IPS DF 6.9 (cell line): ENCODE measurements around the gene D2HGDH.
"Not testable (repeated sequence)": the region's sequence is repeated elsewhere in the genome, so short reads cannot be mapped to it uniquely, and the experiment has no call there.

Source experiments
- DNase-seq: peaks from one replicate; pipeline ENCODE4 v3.0.0-alpha.2; 2013; ENCODE audit warnings: low read depth, low spot score
- H3K27ac ChIP-seq: one replicate; pipeline ENCODE4 v1.5.1; 2013; ENCODE audit warnings: low read length, control low read depth
- H3K27me3 ChIP-seq: 2 replicates; pipeline ENCODE4 v1.6.1; 2013; ENCODE audit warnings: mild to moderate bottlenecking, low read length; ENCODE audit not compliant: control insufficient read depth, insufficient read depth
- H3K36me3 ChIP-seq: 2 replicates; pipeline ENCODE4 v1.6.1; 2013; ENCODE audit warnings: low read length; ENCODE audit not compliant: control insufficient read depth, insufficient read depth
- H3K4me1 ChIP-seq: 2 replicates; pipeline ENCODE4 v1.6.1; 2013; ENCODE audit warnings: low read length; ENCODE audit not compliant: control insufficient read depth, insufficient read depth
- H3K4me3 ChIP-seq: 2 replicates; pipeline ENCODE4 v1.5.1; 2013; ENCODE audit warnings: mild to moderate bottlenecking, low read length
- H3K9me3 ChIP-seq: 2 replicates; pipeline ENCODE4 v1.6.1; 2013; ENCODE audit warnings: low read length, inconsistent platforms; ENCODE audit not compliant: control insufficient read depth, insufficient read depth
- WGBS: extraction: QIAGEN DNeasy Blood & Tissue Kit; methylation state at CpG from one replicate; pipeline ENCODE4 v1.1.7; 2013; ENCODE audit warnings: mixed read lengths, missing lambda C conversion rate; ENCODE audit not compliant: insufficient read length, insufficient coverage; 5-methylcytosine and 5-hydroxymethylcytosine counted together

Gene D2HGDH

GRCh38 chr2:241816431-241817121, 82.1 kb downstream of the D2HGDH start:
- Histone ChIP-seq H3K4me3 (no peak overlapping the region), H3K27me3 (no peaks in the 10 kb centered on the region), H3K36me3 (no peaks in the 10 kb centered on the region; the same call in 1 of the 2 replicates), H3K9me3 (no peaks in the 10 kb centered on the region), H3K4me1 (peaks cover 2% of the 10 kb centered on the region; the same call in 1 of the 2 replicates), H3K27ac (no peak overlapping the region)
- no peak for DNase-seq
- WGBS, result no CpG with 5 or more reads among the region's 33 CpGs

GRCh38 chr2:241817126-241817820, 82.8 kb downstream of the D2HGDH start:
- no peaks in the 10 kb centered on the region for H3K27me3 ChIP-seq
- H3K4me1 ChIP-seq, result peaks cover 2% of the 10 kb centered on the region; the same call in 1 of the 2 replicates
- no peak for DNase-seq
- no peak overlapping the region for H3K4me3 ChIP-seq
- no CpG with 5 or more reads among the region's 16 CpGs for WGBS
- no peak overlapping the region for H3K27ac ChIP-seq
- no peaks in the 10 kb centered on the region for H3K9me3 ChIP-seq
- no peaks in the 10 kb centered on the region; the same call in 1 of the 2 replicates for H3K36me3 ChIP-seq

GRCh38 chr2:241817821-241818215, 83.4 kb downstream of the D2HGDH start:
- not testable (repeated sequence) for H3K27me3 ChIP-seq, H3K27ac ChIP-seq, DNase-seq, H3K9me3 ChIP-seq, H3K36me3 ChIP-seq, H3K4me1 ChIP-seq, H3K4me3 ChIP-seq
- no CpG with 5 or more reads among the region's 10 CpGs for WGBS
